ENCODE measurements around the gene JPH4. TPM values are rescaled to one million over a fixed set of nuclear protein-coding genes. Genes with fewer than 3 reads are reported as not detected.
"Not testable (repeated sequence)": the region's sequence is repeated elsewhere in the genome, so short reads cannot be mapped to it uniquely, and the experiment has no call there.

The JPH4 gene
- total RNA-seq, 1 experiment from 2014 or later: 0.29 TPM

GRCh38 chr14:23609001-23609400 lies 30.4 kb upstream of the JPH4 start:
- no peak for DNase-seq (ENCODE audit: low read depth)

DNA sequence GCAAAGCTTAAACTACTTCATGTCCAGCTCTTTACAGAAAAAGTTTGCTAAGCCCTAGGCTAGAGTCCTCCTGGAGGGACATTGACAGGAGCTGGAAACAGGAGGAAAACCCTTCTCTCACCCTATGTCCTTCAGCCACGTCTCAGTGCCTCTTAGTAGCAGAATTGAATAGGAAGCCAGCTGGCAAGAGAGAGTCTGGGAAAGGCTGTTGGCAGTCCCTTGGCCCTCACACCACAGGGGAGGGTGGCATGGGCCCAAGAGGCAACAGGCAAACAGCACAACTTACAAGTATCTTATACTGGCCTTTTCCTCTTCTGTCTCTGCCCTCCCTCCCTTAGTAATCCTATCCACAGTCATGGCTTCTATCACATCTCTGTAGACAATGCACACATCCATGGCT lies 29.9 kb upstream of the JPH4 start:
- DNase-seq (ENCODE audit: low read depth): no peak

- peak; percentile 68 for DNase-seq (ENCODE audit: low read depth)
Observed at GRCh38 chr14:23605931-23606585, 27.5 kb upstream of the JPH4 start.

GRCh38 chr14:23604675-23605170 lies 26.1 kb upstream of the JPH4 start:
- no peak for DNase-seq (ENCODE audit: low read depth)

DNA sequence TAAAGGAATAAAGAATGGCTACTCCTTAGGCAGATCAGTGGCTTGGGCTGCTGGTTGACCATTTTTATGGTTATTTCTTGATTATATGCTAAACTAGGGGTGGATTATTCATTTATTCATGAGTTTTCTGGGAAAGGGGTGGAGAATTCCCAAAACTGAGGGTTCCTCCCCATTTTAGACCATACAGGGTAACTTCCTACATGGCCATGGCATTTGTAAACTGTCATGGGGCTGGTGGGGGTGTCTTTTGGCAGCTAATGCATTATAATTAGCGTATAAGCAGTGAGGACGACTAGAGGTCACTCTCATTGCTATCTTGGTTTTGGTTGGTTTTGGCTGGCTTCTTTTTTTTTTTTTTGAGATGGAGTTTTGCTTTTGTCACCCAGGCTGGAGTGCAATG lies 25.6 kb upstream of the JPH4 start:
- DNase-seq (ENCODE audit: low read depth): no peak

DNA sequence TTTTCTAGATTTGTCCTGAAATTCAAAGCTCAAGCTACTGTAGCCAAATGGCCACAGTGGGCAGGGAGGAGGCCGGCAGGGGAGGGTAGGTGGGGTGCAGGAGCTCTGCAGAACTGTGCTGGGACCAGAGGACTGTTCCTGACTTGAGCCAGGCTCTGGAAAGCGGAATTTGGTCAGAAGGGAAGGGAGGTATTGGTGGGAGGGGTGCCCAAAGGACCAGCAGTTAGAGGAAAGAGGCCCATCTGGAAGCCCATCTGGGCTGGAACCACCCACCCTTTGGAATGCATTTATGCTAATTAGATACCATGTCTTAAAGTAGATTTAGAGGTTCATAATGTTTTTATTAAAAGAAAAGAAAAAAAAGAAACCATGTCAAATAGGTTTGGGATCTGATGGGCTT lies 24.5 kb upstream of the JPH4 start:
- DNase-seq (ENCODE audit: low read depth): no peak

GRCh38 chr14:23602181-23603095 lies 23.8 kb upstream of the JPH4 start:
- DNase-seq (ENCODE audit: low read depth): no peak

GRCh38 chr14:23601845-23602180 lies 23.2 kb upstream of the JPH4 start:
- no peak for DNase-seq (ENCODE audit: low read depth)

DNA sequence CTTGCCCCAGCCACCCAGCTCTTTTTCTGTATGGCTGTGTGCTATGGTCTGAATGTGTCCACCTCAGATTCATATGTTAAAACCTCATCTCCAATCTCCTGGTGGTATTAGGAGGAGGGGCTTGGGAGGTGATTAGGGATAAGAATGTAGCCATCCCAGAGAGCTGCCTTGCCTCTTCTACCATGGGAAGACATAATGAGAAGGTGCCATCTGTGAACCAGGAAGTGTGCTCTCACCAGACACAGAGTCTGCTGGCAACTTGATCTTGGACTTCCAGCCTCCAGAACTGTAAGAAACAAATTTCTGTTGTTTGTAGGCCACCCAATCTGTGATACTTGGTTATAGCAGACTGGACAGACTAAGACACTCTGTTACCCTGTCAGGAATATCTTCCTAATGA lies 22.8 kb upstream of the JPH4 start:
- DNase-seq (ENCODE audit: low read depth): no peak

GRCh38 chr14:23600806-23601205 lies 22.2 kb upstream of the JPH4 start:
- DNase-seq (ENCODE audit: low read depth): no peak

DNA sequence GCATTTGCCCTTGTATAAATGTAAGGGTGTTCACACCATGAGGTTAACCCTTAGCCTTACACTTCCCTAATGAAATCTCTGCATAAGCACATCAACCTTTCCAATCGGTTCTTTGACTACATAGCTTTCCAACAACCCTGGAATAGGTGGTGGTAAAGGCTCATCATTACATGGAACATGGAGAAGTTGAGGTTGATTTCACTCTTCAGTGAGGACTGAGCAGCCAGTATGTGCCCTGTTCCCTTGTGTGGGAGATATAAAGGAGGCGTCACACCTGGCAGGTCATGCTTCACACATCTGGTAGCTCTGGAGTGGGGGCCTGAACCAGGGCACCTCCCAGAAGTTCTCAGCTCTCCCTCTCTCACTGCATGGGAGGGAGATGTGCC lies 21.7 kb upstream of the JPH4 start:
- no peak for DNase-seq (ENCODE audit: low read depth)

GRCh38 chr14:23594191-23594590 lies 15.6 kb upstream of the JPH4 start:
- DNase-seq (ENCODE audit: low read depth): not testable (repeated sequence)

DNA sequence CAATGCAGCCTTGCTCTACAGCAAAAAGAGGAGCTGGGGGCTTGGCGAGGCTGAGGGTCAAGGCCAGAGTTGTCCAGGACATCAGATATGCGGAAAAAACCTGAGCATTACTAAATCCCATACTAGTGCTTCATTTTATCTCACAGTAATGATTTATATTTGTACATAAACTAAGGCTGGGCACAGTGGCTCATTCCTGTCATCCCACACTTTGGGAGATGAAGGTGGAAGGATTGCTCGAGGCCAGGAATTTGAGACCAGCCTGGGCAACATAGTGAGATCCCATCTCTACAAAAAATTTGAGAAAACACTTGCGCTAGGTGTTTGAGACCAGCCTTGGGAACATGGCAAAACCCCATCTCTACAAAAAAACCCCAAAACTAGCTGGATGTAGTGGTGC lies 11.6 kb upstream of the JPH4 start:
- DNase-seq (ENCODE audit: low read depth): no peak

- no peak for DNase-seq (ENCODE audit: low read depth)
Observed at GRCh38 chr14:23589606-23590005, 11.0 kb upstream of the JPH4 start.

DNA sequence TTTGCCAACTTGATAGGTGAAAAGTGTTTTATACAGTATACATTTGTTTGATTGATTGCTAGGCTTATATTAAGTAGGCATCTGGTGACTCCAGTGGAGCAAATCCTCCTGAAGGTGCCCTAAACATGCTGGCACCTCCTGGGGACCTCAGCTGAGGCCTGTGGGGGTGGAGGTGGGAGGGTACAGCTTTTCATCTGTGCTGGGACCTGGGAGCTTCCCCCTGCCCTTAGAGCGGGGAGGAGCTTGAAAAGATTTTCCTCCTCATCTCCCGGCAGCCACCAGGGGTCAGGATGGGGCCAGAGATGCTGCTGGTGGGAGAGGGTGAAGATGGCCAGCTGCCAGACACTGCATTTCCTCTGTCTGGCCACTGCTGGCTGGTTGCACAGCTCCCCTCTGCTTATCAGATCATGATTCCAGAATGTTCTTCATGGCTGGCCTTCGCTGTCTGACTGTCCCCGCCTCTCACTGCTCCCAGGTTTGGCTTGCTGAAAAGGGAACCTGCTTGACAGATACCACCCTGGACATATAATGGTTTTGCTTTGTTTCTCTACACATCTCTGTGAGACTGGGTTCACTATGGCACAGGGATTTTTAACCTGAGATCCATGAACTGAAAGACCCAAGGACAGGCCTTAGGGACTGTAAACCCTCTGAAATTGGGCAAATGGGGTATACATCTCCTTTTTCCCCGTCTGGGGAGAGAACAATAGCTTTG lies 10.5 kb upstream of the JPH4 start:
- DNase-seq (ENCODE audit: low read depth): peak; percentile 95

- DNase-seq (ENCODE audit: low read depth): not testable (repeated sequence)
Observed at GRCh38 chr14:23584527-23585203, 6.1 kb upstream of the JPH4 start.

DNA sequence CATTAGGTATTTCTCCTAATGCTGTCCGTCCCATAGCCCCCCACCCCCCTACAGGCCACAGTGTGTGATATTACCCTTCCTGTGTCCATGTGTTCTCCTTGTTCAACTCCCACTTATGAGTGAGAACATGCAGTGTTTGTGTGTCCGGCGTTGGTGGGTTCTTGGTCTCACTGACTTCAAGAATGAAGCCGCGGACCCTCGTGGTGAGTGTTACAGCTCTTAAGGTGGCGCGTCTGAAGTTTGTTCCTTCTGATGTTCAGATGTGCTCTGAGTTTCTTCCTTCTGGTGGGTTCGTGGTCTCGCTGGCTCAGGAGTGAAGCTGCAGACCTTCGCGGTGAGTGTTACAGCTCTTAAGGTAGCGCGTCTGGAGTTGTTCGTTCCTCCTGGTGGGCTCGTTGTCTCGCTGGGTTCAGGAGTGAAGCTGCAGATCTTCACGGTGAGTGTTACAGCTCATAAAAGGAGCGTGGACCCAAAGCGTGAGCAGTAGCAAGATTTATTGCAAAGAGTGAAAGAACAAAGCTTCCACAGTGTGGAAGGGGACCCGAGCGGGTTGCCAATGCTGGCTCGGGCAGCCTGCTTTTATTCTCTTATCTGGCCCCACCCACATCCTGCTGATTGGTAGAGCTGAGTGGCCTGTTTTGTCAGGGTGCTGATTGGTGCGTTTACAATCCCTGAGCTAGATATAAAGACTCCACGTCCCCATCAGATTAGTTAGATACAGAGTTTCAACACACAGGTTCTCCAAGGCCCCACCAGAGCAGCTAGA lies 5.4 kb upstream of the JPH4 start:
- DNase-seq (ENCODE audit: low read depth): not testable (repeated sequence)

- no peak for DNase-seq (ENCODE audit: low read depth)
Observed at GRCh38 chr14:23582906-23583760, 4.5 kb upstream of the JPH4 start.

GRCh38 chr14:23580948-23581281 lies 2.3 kb upstream of the JPH4 start:
- DNase-seq (ENCODE audit: low read depth): no peak

GRCh38 chr14:23580152-23580926 lies 1.7 kb upstream of the JPH4 start:
- no peak for DNase-seq (ENCODE audit: low read depth)
